GM12872 (cell line): ENCODE results near the gene LHFPL3.

Experiments used
- CTCF ChIP-seq: IDR thresholded peaks from 3 replicates; pipeline ENCODE4 v1.5.1; 2011; ENCODE audit warnings: low read depth, mild to moderate bottlenecking, low read length, moderate library complexity; ENCODE audit not compliant: insufficient read depth

The LHFPL3 gene

GRCh38 chr7:104927055-104927454 lies 598.7 kb downstream of the LHFPL3 start:
- TF ChIP-seq CTCF, result no peak

- no peak for TF ChIP-seq CTCF
Observed at GRCh38 chr7:104928721-104929400, 600.5 kb downstream of the LHFPL3 start.

GRCh38 chr7:104929921-104930320 lies 601.5 kb downstream of the LHFPL3 start:
- TF ChIP-seq CTCF, result no peak

- TF ChIP-seq CTCF, result no peak
Observed at GRCh38 chr7:104931181-104931781, 602.9 kb downstream of the LHFPL3 start.

- no peak for TF ChIP-seq CTCF
Observed at GRCh38 chr7:104933022-104933421, 604.6 kb downstream of the LHFPL3 start.

- no peak for TF ChIP-seq CTCF
Observed at GRCh38 chr7:104933521-104933988, 605.2 kb downstream of the LHFPL3 start.

GRCh38 chr7:104934665-104935064 lies 606.3 kb downstream of the LHFPL3 start:
- no peak for TF ChIP-seq CTCF
